ENCODE data around the gene SAMD4B. TPM values are rescaled to one million over a fixed set of nuclear protein-coding genes. Genes with fewer than 3 reads are reported as not detected.
"Not testable (repeated sequence)": the region's sequence is repeated elsewhere in the genome, so short reads cannot be mapped to it uniquely, and the experiment has no call there.

SAMD4B gene
- total RNA-seq, 8 experiments from 2014 or later = 24.1 to 124 (median 64.9) TPM

DNA sequence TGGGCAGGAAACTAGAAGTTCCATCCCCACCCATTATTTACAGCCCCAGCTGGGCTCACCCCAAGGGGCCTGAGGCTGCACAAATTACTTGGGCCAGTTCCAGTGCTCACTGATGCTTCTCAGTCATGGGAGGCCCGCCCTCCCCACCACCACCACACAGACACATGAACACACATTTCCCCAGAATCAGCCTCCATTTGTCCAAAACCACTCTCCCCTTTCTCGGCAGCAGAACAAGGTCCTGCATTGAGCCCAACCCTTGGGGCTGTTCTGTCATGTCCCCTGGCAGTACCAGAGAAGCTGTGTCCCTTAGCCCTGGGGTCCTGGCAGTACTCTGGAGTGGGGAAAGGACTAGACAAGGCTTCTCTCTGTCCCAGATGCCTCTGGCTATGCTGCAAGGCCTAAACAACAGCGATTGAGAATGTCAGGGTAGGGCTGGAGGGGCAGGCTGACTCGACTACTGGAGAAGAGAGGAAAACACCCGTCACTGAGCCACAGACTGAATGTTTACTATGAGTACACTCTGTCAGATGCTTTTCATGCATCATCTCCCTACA is 21.8 kb downstream of the SAMD4B start:
- in situ Hi-C loops (cut with MboI; ENCODE audit: low pct_unique_long_range_greater_than_20kb in 2 of 9, low sequenced_read_pairs in 9 of 9, unreplicated experiment in 9 of 9) = no loop called here
- no peak overlapping the region for H3K4me3 ChIP-seq
- no peak overlapping the region for H3K27ac ChIP-seq
- ATAC-seq (replicated peaks in 6 of 8) = peak in 3 of 8 experiments; percentile 68 to 89 (median 76)
- WGBS, 10 experiments = 0 to 100% (median 82%) methylated on average over 1 to 4 of the region's 5 CpGs; no CpG with 5 or more reads in 4 of the 10 experiments
- no peaks in the 10 kb centered on the region for H3K4me1 ChIP-seq (replicated peaks in 1 of 2)

DNA sequence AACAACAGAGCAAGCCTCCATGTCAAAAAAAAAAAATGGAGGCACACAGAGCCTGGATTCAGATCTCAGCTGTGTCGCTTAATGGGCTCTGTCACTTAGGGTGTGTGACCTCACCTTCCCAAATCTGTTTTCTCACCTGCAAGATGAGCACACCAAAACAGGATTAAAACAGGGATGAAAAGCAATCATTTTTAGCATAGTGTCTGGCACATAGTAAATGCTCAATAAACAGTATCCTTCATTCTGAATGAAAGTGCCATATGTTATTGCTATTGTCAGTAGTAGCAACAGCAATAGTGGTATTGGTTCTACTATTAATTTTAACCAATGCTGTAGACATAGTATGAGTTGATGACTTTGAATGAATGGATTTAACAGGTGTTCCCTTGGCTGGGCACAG is 23.3 kb downstream of the SAMD4B start:
- ATAC-seq (replicated peaks in 6 of 8) = no peak
- in situ Hi-C loops (cut with MboI; ENCODE audit: low pct_unique_long_range_greater_than_20kb in 2 of 9, low sequenced_read_pairs in 9 of 9, unreplicated experiment in 9 of 9) = no loop called here
- no peak overlapping the region for H3K4me3 ChIP-seq
- WGBS, 10 experiments = 100% methylated on average over 1 of the region's 1 CpG; no CpG with 5 or more reads in 5 of the 10 experiments
- no peak overlapping the region for H3K27ac ChIP-seq
- H3K4me1 ChIP-seq (replicated peaks in 1 of 2) = no peaks in the 10 kb centered on the region

DNA sequence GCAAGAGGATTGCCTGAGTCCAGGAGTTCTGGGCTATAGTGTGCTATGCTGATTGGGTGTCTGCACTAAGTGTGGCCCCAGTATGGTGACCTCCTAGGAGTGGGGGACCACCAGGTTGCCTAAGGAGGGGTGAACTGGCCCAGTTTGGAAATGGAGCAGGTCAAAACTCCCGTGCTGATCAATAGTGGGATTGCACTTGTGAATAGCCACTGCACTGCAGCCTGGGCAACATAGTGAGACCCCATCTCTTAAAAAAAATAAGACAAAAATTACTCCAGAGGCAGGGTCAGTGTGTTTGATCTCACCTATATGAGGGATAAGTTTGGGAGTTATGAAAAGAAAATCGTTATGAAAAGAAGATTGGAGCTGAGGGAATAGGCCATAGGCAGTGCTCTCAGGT is 27.0 kb downstream of the SAMD4B start:
- no peak for ATAC-seq (replicated peaks in 6 of 8)
- in situ Hi-C loops (cut with MboI; ENCODE audit: low pct_unique_long_range_greater_than_20kb in 2 of 9, low sequenced_read_pairs in 9 of 9, unreplicated experiment in 9 of 9) = no loop called here
- no peak overlapping the region for H3K4me3 ChIP-seq
- 0 to 100% (median 68%) methylated on average over 1 to 2 of the region's 2 CpGs; no CpG with 5 or more reads in 2 of the 10 experiments for WGBS, 10 experiments
- no peak overlapping the region for H3K27ac ChIP-seq
- no peaks in the 10 kb centered on the region for H3K4me1 ChIP-seq (replicated peaks in 1 of 2)

DNA sequence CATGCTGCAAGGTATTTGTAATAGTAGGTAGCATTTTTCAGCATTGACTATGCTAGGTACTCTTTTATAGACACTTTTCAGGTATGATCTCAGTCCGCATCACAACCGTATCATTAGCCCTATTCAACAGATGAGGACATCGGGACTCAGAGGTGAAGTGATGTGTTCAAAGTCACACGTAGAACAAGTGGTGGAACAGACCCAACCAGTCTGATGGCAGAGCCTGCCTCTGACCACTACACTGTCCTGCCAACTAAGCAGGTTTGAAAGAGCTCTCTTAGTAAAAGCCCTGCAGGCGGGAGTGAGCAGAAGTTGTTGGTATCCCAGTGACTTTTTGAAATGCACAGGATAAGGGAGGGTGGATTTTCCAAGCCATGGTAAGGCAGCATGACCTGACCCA is 28.5 kb downstream of the SAMD4B start:
- no peak overlapping the region for H3K4me3 ChIP-seq
- H3K4me1 ChIP-seq (replicated peaks in 1 of 2) = no peaks in the 10 kb centered on the region
- WGBS, 10 experiments = 86 to 100% (median 91%) methylated on average over 1 to 5 of the region's 5 CpGs; no CpG with 5 or more reads in 2 of the 10 experiments
- no peak for ATAC-seq (replicated peaks in 6 of 8)
- in situ Hi-C loops (cut with MboI; ENCODE audit: low pct_unique_long_range_greater_than_20kb in 2 of 9, low sequenced_read_pairs in 9 of 9, unreplicated experiment in 9 of 9) = no loop called here
- no peak overlapping the region for H3K27ac ChIP-seq

DNA sequence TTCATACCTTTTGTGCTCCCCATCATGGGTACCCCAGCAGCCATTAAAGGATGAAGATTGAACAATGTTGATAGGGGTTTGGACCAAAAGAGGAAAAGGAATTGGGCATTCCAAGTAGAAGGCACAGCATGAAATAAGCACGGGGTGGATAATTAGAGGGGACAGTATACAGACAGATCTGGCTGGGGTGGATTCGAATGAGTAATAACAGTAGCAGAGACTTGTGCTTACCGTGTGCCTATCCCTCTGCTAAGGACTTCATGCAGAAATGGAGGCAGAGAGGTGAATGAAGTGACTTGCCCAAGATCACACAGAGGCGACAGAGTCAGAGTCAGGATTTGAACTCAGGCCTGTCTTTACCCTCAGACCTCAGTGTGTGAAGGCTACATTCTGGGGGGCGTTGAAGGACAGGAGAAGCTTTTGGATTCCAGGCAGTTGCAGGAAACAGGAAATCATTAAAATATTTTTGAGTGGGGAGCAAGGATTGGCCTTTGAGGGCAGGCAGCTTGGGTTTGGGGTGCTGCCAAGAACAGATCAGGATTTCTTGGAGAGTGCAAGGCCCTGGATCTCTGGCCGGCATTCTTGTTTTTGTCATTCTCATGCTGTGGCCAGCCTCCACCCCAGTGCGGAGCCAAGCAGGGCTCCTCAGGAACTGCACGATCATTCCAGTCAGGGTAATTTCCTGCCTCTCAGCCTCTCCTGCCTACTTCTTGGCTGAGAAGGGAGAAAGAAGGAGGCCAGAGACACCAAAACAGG is 30.0 kb downstream of the SAMD4B start:
- in situ Hi-C loops (cut with MboI; ENCODE audit: low pct_unique_long_range_greater_than_20kb in 2 of 9, low sequenced_read_pairs in 9 of 9, unreplicated experiment in 9 of 9) = no loop called here
- H3K4me1 ChIP-seq (replicated peaks in 1 of 2) = no peaks in the 10 kb centered on the region
- H3K4me3 ChIP-seq = no peak overlapping the region
- no peak overlapping the region for H3K27ac ChIP-seq
- WGBS, 10 experiments = 23 to 100% (median 81%) methylated on average over 1 to 8 of the region's 8 CpGs; no CpG with 5 or more reads in 3 of the 10 experiments
- peak in 2 of 8 experiments; percentile 87 to 94 for ATAC-seq (replicated peaks in 6 of 8)

DNA sequence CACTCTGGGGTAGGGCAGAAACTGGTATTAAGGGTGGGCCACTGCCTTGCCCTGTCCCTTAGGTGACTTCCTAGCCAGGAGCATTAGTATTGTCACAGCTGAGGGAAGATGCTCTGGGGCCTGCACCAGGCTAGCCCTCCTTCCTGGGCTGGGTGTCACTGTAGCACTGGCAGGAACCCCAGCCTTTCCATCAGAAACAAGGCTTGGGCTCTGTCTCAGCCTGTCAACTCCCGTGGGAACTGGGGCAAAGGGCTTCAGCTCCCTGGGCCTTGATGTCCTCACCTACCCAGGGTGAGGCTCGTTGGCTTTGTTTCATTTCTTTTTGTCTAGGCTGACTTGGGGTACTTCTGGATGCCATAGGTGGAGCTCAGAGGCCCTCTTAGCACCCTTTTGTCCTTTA is 30.7 kb downstream of the SAMD4B start:
- no peak overlapping the region for H3K4me3 ChIP-seq
- in situ Hi-C loops (cut with MboI; ENCODE audit: low pct_unique_long_range_greater_than_20kb in 2 of 9, low sequenced_read_pairs in 9 of 9, unreplicated experiment in 9 of 9) = no loop called here
- WGBS, 10 experiments = 60 to 90% (median 68%) methylated on average over 1 to 2 of the region's 2 CpGs; no CpG with 5 or more reads in 6 of the 10 experiments
- H3K4me1 ChIP-seq (replicated peaks in 1 of 2) = no peaks in the 10 kb centered on the region
- no peak overlapping the region for H3K27ac ChIP-seq
- ATAC-seq (replicated peaks in 6 of 8) = peak in 2 of 8 experiments; percentile 25 to 35

DNA sequence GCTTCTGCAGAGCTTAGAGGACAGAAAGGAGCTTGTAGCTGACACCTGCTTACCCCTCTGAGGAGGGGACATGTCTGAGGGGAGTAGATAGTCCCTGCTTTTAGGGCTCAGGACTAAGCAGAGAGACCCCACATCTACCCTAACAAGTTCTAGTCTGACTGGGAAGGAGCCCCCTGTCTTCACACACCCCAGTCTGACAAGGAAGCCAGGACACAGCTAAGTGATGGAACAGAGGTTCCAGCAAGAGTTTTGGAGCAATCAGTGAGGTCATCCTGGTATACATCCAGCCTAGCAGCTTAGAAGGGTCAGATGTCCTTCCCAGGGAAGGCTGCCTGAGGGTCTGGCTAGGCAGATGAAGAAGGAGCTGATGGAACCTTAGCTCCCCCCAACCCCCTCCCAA is 33.7 kb downstream of the SAMD4B start:
- Histone ChIP-seq H3K27ac (no peak overlapping the region), H3K4me3 (no peak overlapping the region), H3K4me1 (replicated peaks in 1 of 2) (no peaks in the 10 kb centered on the region)
- in situ Hi-C loops (cut with MboI; ENCODE audit: low pct_unique_long_range_greater_than_20kb in 2 of 9, low sequenced_read_pairs in 9 of 9, unreplicated experiment in 9 of 9) = no loop called here
- no peak for ATAC-seq (replicated peaks in 6 of 8)

DNA sequence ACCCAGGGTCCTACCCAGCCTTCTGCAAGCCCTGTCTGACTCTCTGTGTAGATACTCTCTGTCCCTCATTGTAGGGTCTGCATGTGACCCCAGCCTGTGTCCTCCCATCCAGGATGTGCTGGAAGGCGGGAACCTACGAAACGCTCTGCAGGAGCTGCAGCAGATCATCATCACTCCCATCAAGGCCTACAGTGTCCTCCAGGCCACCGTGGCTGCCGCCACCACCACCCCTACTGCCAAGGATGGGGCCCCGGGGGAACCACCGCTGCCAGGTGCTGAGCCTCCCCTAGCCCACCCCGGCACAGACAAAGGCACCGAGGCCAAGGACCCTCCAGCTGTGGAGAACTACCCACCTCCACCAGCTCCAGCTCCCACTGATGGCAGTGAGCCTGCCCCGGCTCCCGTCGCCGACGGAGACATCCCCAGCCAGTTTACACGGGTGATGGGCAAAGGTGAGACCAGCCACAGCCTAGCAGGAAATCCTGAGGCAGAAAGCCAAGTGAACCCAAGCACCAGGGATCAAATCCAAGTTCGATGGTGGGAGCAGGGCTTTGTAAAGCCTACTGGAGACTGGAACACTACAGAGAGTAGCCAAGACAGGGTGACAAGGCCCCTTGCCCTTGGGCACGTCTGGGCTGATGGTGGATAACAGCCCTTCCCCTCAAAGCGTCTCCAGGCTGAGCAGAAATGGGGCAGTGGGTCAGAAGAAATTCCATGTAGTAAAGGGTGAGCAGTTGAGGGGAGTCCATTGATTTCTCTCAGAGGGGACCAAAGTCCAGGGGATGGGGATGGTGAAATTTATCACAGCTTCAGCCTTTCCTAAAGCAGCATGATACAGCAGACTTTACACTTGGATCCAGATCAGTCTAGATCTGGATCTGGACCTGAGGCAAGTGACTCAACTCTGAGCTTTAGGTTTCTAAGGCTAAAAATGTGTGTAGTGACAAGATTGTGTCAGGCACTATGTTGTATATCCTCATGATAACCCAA is 35.4 kb downstream of the SAMD4B start:
- Histone ChIP-seq H3K4me1 (replicated peaks in 1 of 2) (no peaks in the 10 kb centered on the region), H3K27ac (no peak overlapping the region), H3K4me3 (no peak overlapping the region)
- 75 to 100% (median 100%) methylated on average over 1 to 3 of the region's 18 CpGs; no CpG with 5 or more reads in 4 of the 10 experiments for WGBS, 10 experiments
- peak in 2 of 8 experiments; percentile 7 to 11 for ATAC-seq (replicated peaks in 6 of 8)
- in situ Hi-C loops (cut with MboI; ENCODE audit: low pct_unique_long_range_greater_than_20kb in 2 of 9, low sequenced_read_pairs in 9 of 9, unreplicated experiment in 9 of 9) = no loop called here

DNA sequence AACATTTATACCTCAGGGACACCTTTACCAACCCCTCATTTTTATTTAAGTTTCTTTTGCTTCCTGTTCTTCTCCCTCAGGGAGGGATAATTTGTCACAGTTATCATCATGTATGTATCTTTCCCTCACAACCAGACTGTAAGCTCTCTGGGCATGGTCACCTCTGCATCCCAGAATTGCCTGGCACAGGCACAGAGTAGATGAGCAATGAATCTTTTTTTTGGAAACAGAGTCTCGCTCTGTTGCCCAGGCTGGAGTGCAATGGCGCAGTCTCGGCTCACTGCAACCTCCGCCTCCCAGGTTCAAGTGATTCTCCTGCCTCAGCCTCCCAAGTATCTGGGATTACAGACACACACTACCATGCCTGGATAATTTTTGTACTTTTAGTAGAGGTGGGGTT is 37.1 kb downstream of the SAMD4B start:
- H3K4me1 ChIP-seq (replicated peaks in 1 of 2); ATAC-seq (replicated peaks in 6 of 8); H3K27ac ChIP-seq; H3K4me3 ChIP-seq; in situ Hi-C loops (cut with MboI; ENCODE audit: low pct_unique_long_range_greater_than_20kb in 2 of 9, low sequenced_read_pairs in 9 of 9, unreplicated experiment in 9 of 9): not testable (repeated sequence)
- 100% methylated on average over 1 to 3 of the region's 4 CpGs; no CpG with 5 or more reads in 7 of the 10 experiments for WGBS, 10 experiments

DNA sequence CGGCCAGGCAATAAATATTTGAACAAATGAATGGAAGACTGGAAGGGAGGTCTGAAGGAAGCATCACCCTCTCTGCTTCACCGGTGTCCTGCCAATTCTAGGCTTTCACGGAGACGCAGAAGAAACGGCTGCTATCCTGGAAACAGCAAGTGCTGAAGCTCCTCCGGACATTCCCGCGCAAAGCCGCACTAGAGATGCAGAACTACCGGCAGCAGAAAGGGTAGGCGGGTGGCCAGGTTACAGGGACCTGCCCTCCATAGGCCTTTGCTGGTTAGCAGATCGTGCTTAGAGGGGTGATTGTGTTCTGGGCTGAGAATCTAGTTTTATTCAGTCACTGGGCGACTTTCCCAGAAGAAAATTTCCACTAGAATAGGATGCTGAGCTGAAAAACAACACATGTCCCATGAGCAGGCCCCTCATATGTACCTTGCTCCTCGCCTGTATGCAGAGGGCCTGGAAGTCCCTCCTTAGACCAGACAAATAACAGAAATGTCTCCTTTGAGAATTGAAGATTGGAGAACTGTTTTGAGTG is 37.7 kb downstream of the SAMD4B start:
- ATAC-seq (replicated peaks in 6 of 8) = no peak
- in situ Hi-C loops (cut with MboI; ENCODE audit: low pct_unique_long_range_greater_than_20kb in 2 of 9, low sequenced_read_pairs in 9 of 9, unreplicated experiment in 9 of 9) = no loop called here
- no peak overlapping the region for H3K4me3 ChIP-seq
- 53 to 100% (median 90%) methylated on average over 1 to 5 of the region's 14 CpGs; no CpG with 5 or more reads in 5 of the 10 experiments for WGBS, 10 experiments
- H3K4me1 ChIP-seq (replicated peaks in 1 of 2) = no peaks in the 10 kb centered on the region
- H3K27ac ChIP-seq = no peak overlapping the region

DNA sequence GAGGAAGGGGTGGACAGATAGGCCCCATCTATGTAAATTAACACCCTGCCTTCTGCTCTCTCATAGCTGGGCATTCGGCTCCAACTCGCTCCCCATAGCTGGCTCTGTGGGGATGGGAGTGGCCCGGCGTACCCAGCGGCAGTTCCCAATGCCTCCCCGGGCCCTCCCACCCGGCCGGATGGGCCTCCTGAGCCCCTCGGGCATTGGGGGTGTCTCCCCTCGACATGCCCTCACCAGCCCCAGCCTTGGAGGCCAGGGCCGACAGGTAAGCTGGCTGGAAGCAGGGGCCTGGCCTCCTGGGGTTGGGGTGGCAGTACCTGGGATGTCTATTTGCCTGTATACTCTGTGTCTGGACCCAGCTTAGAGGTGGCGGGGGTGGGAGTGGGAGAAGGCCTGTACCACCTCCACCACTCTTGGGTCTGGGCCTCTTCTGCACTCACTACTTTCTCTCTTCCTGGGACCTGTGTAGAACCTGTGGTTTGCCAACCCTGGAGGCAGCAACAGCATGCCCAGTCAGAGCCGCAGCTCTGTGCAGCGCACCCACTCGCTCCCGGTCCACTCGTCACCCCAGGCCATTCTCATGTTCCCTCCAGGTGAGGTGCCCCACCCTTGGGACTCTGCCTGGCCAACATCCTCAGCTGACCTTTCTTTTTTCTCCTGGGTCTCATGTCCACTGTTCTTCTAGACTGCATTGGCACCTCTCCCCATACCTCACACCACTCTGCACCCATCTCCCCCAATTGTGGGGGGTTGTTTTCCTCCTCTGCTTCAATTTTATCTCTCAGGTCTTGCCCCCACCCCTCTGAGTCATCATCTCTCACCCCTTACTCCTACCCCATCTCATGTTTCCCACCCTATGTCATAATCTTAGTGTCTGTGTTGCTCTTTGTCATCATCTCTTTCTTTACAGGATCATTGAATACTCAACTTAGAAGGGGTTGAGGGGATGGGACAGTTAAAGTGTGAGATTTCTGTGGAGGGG is 38.6 kb downstream of the SAMD4B start:
- peak in 1 of 8 experiments; percentile 11 for ATAC-seq (replicated peaks in 6 of 8)

More for the DNA sequence above, 38.6 kb downstream of the SAMD4B start:
- Histone ChIP-seq H3K4me1 (replicated peaks in 1 of 2) (no peaks in the 10 kb centered on the region), H3K27ac (no peak overlapping the region), H3K4me3 (no peak overlapping the region)
- in situ Hi-C loops (cut with MboI; ENCODE audit: low pct_unique_long_range_greater_than_20kb in 2 of 9, low sequenced_read_pairs in 9 of 9, unreplicated experiment in 9 of 9) = no loop called here
- 92 to 100% (median 94%) methylated on average over 3 to 7 of the region's 17 CpGs; no CpG with 5 or more reads in 4 of the 10 experiments for WGBS, 10 experiments
